LoVo (cell line): ENCODE results near the gene IDE.
"Not testable (repeated sequence)": the region's sequence is repeated elsewhere in the genome, so short reads cannot be mapped to it uniquely, and the experiment has no call there.

Experiments used
- DNase-seq: peaks from one replicate; pipeline ENCODE4 v3.0.0-alpha.2; 2016; ENCODE audit warnings: low spot score

IDE gene

GRCh38 chr10:92573798-92574547, at the start of gene IDE:
Gene IDE (minus strand): TSS chr10:92574093. CDS start chr10:92574019, 74 bp downstream.
- DNase-seq = peak; percentile 86

GRCh38 chr10:92619368-92619767, 45.5 kb upstream of the IDE start:
- no peak for DNase-seq

GRCh38 chr10:92615515-92615914, 41.6 kb upstream of the IDE start:
- no peak for DNase-seq

- no peak for DNase-seq
Measured at GRCh38 chr10:92604841-92605240, 30.9 kb upstream of the IDE start.

GRCh38 chr10:92598321-92598720, 24.4 kb upstream of the IDE start:
- DNase-seq = no peak

- DNase-seq = no peak
Measured at GRCh38 chr10:92595505-92595904, 21.6 kb upstream of the IDE start.

- DNase-seq = no peak
Measured at GRCh38 chr10:92593619-92594588, 20.0 kb upstream of the IDE start.

GRCh38 chr10:92592761-92593618, 19.1 kb upstream of the IDE start, which contains the start of gene KIF11:
Gene KIF11 (plus strand): TSS chr10:92593130. CDS start chr10:92593376, 246 bp downstream.
- DNase-seq = peak; percentile 95

- DNase-seq = peak; percentile 96
Measured at GRCh38 chr10:92591550-92592022, 17.7 kb upstream of the IDE start.

- peak; percentile 48 for DNase-seq
Measured at GRCh38 chr10:92590623-92591549, 17.0 kb upstream of the IDE start.

GRCh38 chr10:92582347-92582746, 8.5 kb upstream of the IDE start:
- not testable (repeated sequence) for DNase-seq

- DNase-seq = peak; percentile 19
Measured at GRCh38 chr10:92575961-92576360, 2.1 kb upstream of the IDE start.

GRCh38 chr10:92574548-92575261, 812 bp upstream of the IDE start:
- DNase-seq = peak; percentile 35

- DNase-seq = peak; percentile 23
Measured at GRCh38 chr10:92573091-92573797, 649 bp downstream of the IDE start.

- no peak for DNase-seq
Measured at GRCh38 chr10:92572362-92573090, 1.4 kb downstream of the IDE start.

- no peak for DNase-seq
Measured at GRCh38 chr10:92571649-92572048, 2.2 kb downstream of the IDE start.

- DNase-seq = not testable (repeated sequence)
Measured at GRCh38 chr10:92569663-92570062, 4.2 kb downstream of the IDE start.

- no peak for DNase-seq
Measured at GRCh38 chr10:92569071-92569470, 4.8 kb downstream of the IDE start.
